GM10266 (cell line): Measurements from ENCODE around the gene FRS3.
A peak's percentile ranks its signal among the peaks of the same experiment; 100 is the strongest.

Source experiments
- DNase-seq: peaks from one replicate; pipeline ENCODE4 v3.0.0; 2012; ENCODE audit errors: extremely low spot score
- CTCF ChIP-seq: IDR thresholded peaks from 2 replicates; pipeline ENCODE4 v1.5.1; 2012; ENCODE audit warnings: mild to moderate bottlenecking, low read depth; ENCODE audit not compliant: control insufficient read depth, insufficient read depth; ENCODE audit errors: missing control alignments

FRS3 gene

DNA sequence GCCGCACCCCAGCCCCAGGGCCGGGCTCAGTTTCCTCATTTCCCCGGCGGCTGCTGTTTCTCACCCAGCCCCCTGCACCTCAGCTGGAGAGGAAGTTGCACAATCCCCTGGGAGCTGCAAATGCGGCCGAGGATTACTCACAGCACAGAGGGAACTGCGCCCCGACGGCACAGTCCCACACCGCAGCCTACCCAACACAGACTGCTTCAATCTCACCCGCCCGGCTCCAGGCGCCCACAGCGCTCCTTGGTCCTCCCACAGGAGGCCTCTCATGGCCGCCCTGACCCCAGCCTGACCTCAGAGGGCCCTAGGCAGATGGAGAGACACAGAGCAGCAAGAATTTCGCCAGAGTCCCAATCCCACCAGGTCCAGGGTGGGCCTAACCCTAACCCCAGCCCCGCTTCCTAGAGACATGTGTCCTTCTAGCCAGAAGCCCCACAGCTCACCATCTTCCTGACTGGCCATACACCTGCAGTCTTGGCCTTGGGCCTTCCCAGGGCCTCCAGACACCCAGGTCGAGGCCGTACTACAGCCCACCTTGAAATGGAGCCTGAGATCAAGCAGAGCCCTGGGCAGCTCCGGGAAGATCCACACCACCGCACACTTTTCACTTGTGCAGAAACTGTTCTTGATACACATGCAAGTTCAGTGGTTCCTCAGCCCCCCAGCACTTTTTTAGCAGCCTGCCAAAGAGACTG lies 56.0 kb downstream of the FRS3 start:
- DNase-seq: peak; percentile 76
- peak; percentile 12 for TF ChIP-seq CTCF

DNA sequence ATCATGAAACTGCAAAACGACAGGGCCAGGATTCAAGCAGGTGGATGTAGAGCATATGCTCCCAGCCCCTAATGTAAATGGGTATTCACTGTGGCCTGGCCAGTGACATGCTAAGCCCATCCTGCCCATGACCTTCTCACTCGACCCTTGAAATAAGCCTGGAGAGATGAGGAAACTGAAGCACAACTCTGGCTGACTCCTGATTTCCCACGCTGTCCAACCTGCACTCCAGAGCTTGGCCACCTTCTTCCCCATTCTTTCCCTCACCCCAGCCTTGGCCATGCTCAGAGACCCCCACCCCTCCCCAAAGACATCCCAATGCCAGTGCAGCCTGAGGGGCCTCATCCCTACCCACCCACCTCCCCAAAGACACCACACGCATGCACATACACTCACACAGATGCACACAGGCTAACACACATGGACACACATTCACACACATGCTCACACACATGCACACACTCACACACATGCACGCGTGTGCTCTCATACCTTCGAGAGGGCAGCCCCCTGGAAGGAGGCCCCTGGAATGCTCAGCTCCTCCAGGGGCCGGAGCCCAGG lies 56.7 kb downstream of the FRS3 start:
- DNase-seq: no peak
- TF ChIP-seq CTCF: no peak

GRCh38 chr6:41721414-41721813 lies 58.3 kb downstream of the FRS3 start:
- no peak for DNase-seq
- no peak for TF ChIP-seq CTCF

DNA sequence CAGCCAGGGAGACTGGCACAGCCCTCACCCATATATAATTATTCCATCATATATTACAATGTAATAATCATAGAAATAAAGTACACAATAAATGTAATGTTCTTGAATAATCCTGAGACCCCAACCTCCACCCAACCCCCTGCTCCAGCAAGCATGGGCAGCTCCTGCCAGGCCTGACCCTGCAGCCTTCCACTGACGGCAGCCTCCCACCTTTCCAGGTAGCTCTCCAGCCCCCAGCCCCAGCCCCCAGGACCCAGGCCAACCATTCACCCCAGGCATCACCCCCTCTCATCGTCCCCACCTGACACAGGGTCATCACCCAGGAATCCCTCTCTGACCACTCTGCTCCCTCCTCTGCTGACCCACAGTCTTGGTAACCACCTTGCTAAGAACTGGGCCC lies 58.9 kb downstream of the FRS3 start:
- no peak for DNase-seq
- no peak for TF ChIP-seq CTCF

DNA sequence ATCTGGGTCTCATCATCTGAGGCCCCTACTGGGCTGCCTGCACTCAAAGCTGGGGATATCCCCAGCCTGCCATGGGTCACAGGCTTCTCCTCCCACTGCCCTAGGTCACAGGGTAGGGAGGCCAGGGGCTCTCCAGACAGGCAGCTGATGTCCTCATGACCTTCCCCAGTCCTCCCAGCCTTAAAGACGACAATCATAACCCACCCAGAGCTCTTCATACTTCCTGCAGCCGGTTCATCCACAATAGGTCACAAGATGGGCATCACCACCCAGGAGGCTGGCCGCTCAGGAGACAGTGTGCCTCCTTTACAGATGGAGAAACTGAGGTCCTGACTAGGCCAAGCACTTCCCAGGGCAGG lies 59.5 kb downstream of the FRS3 start:
- TF ChIP-seq CTCF: no peak
- peak; percentile 66 for DNase-seq
